Raji (cell line): ENCODE results near the gene FOXK2.

Experiments used
- POLR2A ChIP-seq: IDR thresholded peaks from 2 replicates; pipeline ENCODE4 v1.6.1; 2011; ENCODE audit warnings: low read depth, low read length, control low read depth; ENCODE audit not compliant: insufficient read depth

The FOXK2 gene

DNA sequence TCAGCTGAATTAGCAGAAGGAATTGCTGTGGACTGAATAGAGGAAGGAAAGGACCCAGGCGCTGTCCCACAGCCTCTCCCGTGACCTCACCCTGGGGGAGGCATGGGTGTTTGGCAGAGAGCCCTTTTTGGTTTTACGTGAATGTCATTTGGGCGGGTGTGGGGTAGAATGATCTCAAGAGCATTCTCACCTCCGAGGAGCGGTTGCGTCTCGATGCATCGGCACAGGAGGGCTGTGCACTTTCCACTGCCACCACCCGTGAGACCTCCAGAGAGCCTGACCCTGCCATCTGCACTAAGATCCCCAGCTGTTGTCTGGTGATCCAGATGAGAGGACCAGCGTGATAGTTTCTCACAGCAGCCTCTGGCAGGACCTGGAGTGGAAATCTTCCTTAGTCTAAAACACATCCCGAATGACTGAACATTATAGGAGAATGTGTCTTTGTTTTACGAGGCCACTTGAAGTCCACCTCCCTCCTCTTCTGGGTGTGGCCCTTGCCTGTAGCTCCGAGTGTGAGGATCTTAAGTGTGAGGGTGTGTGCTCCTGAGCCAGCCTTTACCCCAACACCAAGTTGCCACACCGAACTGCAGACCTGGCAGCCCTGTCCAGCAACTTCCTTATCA lies 29.3 kb downstream of the FOXK2 start:
- no peak for TF ChIP-seq POLR2A

DNA sequence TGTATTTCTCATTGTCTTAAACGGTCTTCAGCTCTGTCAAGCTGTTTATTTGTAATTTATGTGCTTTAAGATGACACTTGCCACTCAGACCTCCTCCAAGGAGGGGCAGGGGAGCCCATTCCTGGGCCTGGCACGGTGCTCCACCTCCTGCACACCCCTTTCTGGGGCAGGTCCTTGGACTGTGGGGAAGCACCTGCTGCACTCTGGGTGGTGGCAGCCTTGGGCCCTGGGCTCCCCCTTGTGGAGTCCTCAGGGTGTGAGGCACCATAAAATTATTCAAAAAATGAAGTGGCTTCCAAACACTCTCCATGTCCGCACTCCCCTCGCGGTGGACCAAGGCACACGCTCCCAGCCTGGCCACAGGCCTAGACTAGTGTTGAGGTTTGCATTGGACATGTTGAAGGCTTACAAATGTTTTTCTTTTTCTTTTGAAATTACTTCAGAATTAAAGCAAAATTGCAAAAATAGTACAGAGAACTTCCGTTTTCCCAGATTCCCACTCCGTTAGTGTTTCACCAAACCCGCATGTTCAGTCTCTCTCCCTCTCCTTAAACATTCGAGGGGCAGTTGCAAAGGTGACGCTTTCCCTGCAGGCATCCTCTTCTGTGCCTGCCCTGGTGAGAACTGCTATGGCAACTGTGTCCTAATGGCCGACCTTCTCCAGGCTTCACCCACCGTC lies 32.4 kb downstream of the FOXK2 start:
- no peak for TF ChIP-seq POLR2A

DNA sequence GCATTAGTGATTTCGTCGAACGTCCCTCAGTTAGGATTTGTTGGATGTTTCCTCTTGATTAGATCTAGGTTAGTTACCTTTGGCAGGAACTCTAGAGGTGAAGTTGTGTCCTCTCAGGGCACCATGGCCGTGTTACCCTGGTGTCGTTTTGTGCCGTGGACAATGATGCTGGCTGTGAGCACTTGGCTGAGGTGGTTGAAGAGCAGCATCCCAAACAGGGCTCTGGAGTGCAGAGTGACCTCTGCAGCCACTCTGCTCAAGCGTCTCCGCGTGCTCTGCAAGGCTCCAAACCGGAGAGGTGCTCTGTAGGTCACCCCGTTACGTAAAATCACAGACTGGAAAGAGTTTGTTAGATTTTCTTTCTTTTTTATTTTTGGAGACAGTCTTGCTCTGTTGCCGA lies 33.0 kb downstream of the FOXK2 start:
- no peak for TF ChIP-seq POLR2A

- no peak for TF ChIP-seq POLR2A
Observed at GRCh38 chr17:82553210-82553930, 33.8 kb downstream of the FOXK2 start.

- no peak for TF ChIP-seq POLR2A
Observed at GRCh38 chr17:82559566-82560251, 40.2 kb downstream of the FOXK2 start.

GRCh38 chr17:82560252-82560642 lies 40.7 kb downstream of the FOXK2 start:
- TF ChIP-seq POLR2A, result no peak

GRCh38 chr17:82560802-82561428 lies 41.4 kb downstream of the FOXK2 start:
- no peak for TF ChIP-seq POLR2A

DNA sequence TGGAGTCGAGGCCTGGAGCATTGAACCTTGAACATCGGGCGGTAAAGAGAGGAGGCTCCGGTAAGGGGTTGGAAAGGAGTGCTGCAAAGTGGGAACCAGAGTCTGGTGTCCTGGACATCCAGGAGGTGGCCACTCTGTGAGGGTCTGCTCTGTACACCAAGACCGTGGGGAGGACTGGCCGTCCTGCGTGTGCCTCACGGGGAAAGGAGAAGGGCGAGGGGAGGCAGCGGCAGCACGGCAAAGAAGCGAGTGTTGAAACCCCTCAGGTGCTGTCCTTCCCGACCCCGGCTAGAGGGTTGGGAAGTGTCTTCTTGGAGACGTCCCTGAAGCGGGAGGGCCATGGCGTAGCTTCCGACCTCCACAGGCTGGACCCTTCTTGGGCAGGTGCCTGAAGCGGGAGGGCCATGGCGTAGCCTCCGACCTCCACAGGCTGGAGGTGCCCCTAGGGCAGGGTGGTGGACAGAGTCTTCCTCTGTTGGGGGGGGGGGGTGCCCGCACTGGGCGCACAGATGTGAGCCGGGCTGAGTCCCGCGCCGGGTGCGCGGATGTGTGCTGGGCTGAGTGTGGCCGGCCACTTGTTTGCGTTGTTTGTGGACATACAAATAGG lies 42.0 kb downstream of the FOXK2 start:
- TF ChIP-seq POLR2A, result no peak

- no peak for TF ChIP-seq POLR2A
Observed at GRCh38 chr17:82563318-82563717, 43.8 kb downstream of the FOXK2 start.

GRCh38 chr17:82564241-82564640 lies 44.7 kb downstream of the FOXK2 start:
- TF ChIP-seq POLR2A, result no peak

GRCh38 chr17:82565551-82565950 lies 46.0 kb downstream of the FOXK2 start:
- no peak for TF ChIP-seq POLR2A

DNA sequence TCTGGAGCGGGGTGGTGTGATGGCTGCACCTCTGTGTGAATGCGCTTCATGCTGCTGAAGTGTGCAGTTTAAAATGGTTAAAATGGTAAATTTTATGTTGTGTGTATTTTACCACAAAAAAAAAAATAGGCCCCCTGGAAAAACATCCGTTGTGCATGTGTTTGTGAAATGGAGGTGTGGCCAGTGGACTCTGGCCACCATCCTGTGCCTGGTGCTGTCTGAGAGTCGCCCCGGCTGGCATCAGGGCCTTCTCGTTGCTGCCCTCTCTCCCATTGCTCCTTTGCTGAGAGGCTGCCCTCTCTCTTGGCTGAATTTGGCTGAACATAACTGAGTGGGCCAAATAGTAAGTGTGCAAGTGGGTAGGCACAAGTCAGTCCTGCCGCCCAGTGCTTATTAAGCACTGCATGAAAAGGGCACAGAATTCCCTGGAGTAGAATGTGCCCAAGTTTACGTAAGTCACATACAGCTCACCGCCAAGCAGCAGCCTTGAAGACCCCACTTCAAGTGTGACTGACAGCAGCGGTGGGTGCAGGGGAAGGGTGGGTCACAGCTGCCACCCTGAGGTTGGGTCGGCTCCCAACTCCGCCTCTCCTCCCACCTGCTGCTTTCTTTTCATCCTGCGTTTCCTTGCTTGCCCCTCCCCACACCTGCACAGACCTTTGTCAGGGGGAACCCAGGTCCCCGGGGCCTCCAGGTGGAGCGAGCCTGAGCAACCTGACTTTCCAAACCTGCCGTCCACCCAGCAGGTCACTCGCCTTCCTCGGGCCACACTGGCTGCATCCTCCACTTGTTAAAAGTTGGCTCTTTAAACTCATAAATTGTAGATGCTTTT lies 46.8 kb downstream of the FOXK2 start:
- no peak for TF ChIP-seq POLR2A

DNA sequence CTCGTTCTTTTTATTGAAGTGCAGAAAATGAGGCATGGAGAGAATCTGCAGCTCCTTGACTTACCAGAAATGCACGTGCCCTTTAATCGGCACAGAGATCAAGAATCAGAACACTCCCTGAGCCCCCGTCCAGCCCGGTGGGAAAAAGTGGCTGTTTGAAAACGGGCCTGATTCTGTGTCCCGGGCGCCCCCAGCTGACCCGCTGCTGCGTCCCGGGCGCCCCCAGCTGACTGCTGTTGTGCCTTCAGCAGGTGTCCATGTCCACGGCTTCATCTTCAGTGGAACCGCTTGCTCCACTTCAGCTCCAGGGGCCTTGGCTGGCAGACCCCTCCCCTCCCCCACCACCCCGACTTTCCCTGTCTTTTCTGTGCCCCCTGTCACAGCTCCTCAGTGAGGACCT lies 47.8 kb downstream of the FOXK2 start:
- TF ChIP-seq POLR2A, result no peak

DNA sequence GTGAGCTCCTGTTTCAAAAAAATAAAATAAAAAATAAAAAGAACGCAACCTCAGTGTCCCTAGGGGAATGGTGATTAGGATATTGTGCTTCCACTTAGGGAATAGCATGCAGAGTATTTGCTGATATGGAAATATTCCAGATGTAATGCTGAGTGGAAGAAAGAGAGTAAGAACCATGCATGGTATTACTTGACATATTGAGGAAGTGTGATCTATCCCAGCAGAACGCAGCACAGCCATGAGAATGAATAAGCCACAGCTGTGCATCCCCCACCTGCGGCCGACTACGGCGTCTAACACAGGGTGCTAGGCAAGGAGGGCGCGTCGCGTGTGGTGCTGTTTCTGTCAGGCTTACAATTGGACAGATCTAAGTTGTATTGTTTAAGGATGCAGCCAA lies 49.5 kb downstream of the FOXK2 start:
- no peak for TF ChIP-seq POLR2A

DNA sequence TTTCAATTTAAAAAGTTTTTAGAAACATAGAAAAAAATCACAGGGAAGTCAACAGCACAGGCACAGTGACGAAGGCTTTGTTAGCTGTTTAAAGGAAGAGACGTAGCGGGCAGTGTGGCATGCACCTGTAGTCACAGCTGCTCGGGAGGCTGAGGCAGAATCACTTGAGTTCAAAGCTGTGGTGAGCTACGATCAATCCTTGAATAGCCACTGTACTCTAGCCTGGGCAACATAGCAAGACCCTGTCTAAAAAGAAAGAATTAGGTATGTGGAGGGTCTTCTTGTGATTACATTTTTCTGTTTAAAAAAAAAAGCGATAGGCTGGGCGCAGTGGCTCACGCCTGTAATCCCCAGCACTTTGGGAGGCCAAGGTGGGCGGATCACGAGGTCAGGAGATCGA lies 50.1 kb downstream of the FOXK2 start:
- TF ChIP-seq POLR2A, result no peak

GRCh38 chr17:82570277-82570676 lies 50.7 kb downstream of the FOXK2 start:
- TF ChIP-seq POLR2A, result no peak
